ENCODE data around the gene MYPOP. TPM values are rescaled to one million over a fixed set of nuclear protein-coding genes. Genes with fewer than 3 reads are reported as not detected.

Gene MYPOP
- total RNA-seq, 1 donor from 2014 or later: 11.9 TPM

DNA sequence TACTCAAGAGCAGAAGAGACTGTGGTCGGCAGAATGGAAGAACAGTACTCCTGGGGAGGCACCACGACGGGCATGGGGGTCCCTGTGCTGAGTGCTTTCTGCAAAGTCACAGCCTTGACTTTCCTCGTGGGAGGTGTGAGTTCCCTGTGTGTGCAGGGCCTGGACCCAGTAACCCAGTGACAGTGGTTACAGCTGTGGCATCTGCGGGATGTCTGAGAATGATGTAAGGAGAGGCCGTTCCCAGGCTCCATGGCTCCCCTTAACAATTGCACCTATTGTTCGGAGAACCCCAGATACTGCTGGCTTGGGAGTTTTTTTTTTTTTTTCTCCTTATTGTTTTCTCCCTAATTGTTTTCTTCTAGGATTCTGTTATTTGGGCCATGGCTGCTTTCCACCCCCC is 17.3 kb upstream of the MYPOP start:
- H3K9me3 Mint-ChIP-seq (ENCODE audit: low read depth): no peaks in the 10 kb centered on the region

DNA sequence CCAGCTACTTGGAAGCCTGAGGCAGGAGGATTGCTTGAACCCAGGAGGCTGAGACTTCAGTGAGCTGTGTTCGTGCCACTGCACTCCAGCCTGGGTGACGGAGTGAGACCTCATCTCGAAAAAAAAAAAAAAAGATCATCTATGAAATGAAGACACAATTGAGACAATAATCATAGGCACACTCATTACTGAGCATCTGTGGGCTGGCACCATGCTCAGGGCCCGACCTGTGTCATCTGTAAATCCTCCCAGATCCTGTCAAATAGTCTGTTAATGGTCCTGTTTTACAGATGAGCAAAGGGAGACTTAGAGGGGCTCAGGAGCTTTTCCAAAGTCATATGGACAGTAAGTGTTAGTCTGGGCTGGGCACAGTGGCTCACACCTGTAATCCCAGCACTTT is 16.3 kb upstream of the MYPOP start:
- Mint-ChIP-seq H3K27me3 (ENCODE audit: low read depth) (peaks cover 24% of the 10 kb centered on the region), H3K4me3 (ENCODE audit: unreplicated experiment) (no peak overlapping the region), H3K4me1 (ENCODE audit: low read depth) (no peaks in the 10 kb centered on the region), H3K9me3 (ENCODE audit: low read depth) (no peaks in the 10 kb centered on the region), H3K27ac (ENCODE audit: unreplicated experiment) (no peak overlapping the region), H3K36me3 (ENCODE audit: low read depth) (no peaks in the 10 kb centered on the region)
- TF ChIP-seq, protein P1, sequence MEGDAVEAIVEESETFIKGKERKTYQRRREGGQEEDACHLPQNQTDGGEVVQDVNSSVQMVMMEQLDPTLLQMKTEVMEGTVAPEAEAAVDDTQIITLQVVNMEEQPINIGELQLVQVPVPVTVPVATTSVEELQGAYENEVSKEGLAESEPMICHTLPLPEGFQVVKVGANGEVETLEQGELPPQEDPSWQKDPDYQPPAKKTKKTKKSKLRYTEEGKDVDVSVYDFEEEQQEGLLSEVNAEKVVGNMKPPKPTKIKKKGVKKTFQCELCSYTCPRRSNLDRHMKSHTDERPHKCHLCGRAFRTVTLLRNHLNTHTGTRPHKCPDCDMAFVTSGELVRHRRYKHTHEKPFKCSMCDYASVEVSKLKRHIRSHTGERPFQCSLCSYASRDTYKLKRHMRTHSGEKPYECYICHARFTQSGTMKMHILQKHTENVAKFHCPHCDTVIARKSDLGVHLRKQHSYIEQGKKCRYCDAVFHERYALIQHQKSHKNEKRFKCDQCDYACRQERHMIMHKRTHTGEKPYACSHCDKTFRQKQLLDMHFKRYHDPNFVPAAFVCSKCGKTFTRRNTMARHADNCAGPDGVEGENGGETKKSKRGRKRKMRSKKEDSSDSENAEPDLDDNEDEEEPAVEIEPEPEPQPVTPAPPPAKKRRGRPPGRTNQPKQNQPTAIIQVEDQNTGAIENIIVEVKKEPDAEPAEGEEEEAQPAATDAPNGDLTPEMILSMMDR (IDR thresholded peaks at IDR 0.05): no peak
- DNase-seq (ENCODE audit: low spot score): no peak

More for the DNA sequence above, 17.3 kb upstream of the MYPOP start:
- no peaks in the 10 kb centered on the region for H3K36me3 Mint-ChIP-seq (ENCODE audit: low read depth)
- H3K27me3 Mint-ChIP-seq (ENCODE audit: low read depth): peaks cover 24% of the 10 kb centered on the region
- H3K4me1 Mint-ChIP-seq (ENCODE audit: low read depth): no peaks in the 10 kb centered on the region
- DNase-seq (ENCODE audit: low spot score): no peak
- H3K27ac Mint-ChIP-seq (ENCODE audit: unreplicated experiment): no peak overlapping the region
- H3K4me3 Mint-ChIP-seq (ENCODE audit: unreplicated experiment): no peak overlapping the region
- TF ChIP-seq, protein P1 (IDR thresholded peaks at IDR 0.05): no peak

DNA sequence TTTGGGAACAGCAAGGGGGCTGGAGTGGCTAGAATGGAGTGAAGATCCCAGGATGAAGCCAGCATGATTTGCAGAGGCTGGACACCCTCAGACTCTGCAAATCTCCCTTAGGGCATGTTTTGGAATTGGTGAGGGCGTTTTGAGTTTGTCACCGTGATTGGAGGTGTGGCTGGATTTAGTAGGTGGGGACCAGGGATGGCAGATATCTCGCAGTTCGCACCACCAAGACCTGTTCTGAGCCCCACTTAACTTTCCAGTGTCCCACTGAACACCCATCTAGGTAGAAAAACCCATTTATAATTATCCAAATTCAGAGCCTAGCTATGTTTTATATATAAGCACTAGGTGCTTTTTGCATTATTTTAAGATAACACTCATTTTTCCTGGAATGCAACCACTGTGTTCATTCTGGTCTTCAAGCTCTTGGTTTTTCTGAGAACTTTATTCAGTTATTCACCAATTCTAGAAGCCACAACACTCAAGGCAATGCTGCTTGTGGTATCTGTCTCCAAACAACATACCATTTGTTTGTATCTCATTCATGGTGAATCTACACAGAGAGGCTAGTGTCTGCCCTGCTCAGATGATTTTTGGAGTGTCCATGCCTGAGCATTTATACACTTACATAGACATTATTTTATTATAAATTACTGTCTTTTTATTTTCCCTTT is 15.1 kb upstream of the MYPOP start:
- no peaks in the 10 kb centered on the region for H3K9me3 Mint-ChIP-seq (ENCODE audit: low read depth)
- no peaks in the 10 kb centered on the region for H3K4me1 Mint-ChIP-seq (ENCODE audit: low read depth)
- H3K27ac Mint-ChIP-seq (ENCODE audit: unreplicated experiment): no peak overlapping the region
- TF ChIP-seq, protein P1 (IDR thresholded peaks at IDR 0.05): no peak
- H3K4me3 Mint-ChIP-seq (ENCODE audit: unreplicated experiment): no peak overlapping the region
- no peak for DNase-seq (ENCODE audit: low spot score)
- peaks cover 29% of the 10 kb centered on the region for H3K27me3 Mint-ChIP-seq (ENCODE audit: low read depth)
- H3K36me3 Mint-ChIP-seq (ENCODE audit: low read depth): no peaks in the 10 kb centered on the region

DNA sequence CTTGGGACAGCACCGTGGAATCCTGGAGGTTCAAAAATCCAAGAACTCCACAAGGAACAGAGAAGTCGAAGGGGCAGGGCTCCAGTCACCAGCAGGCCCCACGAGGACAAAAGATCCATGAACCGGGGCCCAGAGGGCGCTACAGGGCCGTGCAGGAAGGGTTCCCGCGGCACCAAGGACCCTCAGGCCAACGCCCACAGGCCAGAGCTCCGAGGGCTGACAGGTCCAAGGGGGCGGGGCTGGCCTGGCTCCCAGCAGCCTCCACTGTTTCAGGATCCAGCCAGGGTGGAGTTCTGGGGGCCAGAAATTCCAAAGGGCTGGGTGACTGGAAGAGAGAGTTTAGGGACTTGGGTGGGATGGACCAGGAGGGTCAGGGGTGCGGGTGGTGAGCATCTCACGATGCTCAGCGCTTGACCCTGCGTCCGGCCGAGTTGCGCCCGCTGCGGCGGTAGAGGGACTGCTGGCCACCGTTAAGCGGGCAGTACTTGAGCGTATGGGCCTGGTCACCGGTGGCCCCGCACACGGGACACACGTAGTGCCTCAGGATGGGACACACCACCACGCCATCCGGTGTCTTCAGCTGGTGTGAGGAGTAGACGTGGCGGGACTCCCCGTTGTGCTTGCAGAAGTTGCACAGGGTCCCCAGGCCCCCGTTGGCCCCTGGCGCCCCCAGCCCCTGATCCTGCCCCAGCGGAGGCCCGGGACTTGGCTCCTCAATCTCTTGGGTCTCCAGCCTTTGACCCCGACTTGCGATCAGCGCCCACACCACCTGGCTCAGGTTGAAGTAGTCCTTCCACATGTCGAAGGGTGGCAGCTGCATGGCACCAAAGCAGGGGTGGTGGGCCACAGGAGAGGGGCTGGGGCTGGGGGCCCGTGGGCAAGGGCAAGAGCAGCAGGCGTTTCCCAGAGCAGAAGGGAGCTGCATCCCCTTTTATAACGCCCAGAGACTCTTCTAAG is 11.7 kb upstream of the MYPOP start, which contains the start of gene NANOS2:
Gene NANOS2 (minus strand): TSS at position 905 of the 957 bp plus-strand sequence. CDS start 85 bp downstream, at position 820.
- Mint-ChIP-seq H3K27me3 (ENCODE audit: low read depth) (peaks cover 25% of the 10 kb centered on the region), H3K4me1 (ENCODE audit: low read depth) (no peaks in the 10 kb centered on the region), H3K36me3 (ENCODE audit: low read depth) (no peaks in the 10 kb centered on the region), H3K9me3 (ENCODE audit: low read depth) (no peaks in the 10 kb centered on the region), H3K4me3 (ENCODE audit: unreplicated experiment) (no peak within 1 kb of the TSS), H3K27ac (ENCODE audit: unreplicated experiment) (no peak within 1 kb of the TSS)
- no peak for DNase-seq (ENCODE audit: low spot score)
- TF ChIP-seq, protein P1 (IDR thresholded peaks at IDR 0.05): no peak

DNA sequence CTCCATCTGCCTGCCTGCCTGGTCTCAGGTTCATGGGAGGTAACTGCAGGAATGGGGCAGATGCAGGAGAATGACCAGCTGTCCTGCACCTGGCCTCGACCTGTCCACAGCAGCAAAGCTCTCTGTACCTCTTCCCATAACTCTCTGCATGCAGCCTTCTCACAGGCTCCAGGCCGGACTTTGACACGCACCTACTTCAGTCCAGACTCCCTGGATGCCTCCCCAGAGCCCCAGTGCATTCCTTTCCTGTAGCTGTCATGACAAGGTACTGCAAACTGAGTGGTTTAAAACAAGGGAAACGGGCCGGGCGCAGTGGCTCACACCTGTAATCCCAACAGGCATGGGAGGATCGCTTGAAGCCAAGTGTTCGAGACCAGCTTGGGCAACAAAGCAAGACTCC is 8.9 kb upstream of the MYPOP start:
- no peak overlapping the region for H3K27ac Mint-ChIP-seq (ENCODE audit: unreplicated experiment)
- H3K4me1 Mint-ChIP-seq (ENCODE audit: low read depth): no peaks in the 10 kb centered on the region
- no peak for DNase-seq (ENCODE audit: low spot score)
- H3K27me3 Mint-ChIP-seq (ENCODE audit: low read depth): peaks cover 16% of the 10 kb centered on the region
- TF ChIP-seq, protein P1 (IDR thresholded peaks at IDR 0.05): no peak
- no peaks in the 10 kb centered on the region for H3K36me3 Mint-ChIP-seq (ENCODE audit: low read depth)
- H3K4me3 Mint-ChIP-seq (ENCODE audit: unreplicated experiment): no peak overlapping the region
- H3K9me3 Mint-ChIP-seq (ENCODE audit: low read depth): no peaks in the 10 kb centered on the region

Measured in chondrocyte (in vitro differentiated cells).